HG02571 (cell line): ENCODE measurements around the gene ZFP36L1.
A peak's percentile ranks its signal among the peaks of the same experiment; 100 is the strongest.

Source experiments
- ATAC-seq: cut with Tn5 transposase; IDR thresholded peaks from one replicate; pipeline ENCODE4 v1.9.1; 2021; ENCODE audit warnings: mild to moderate bottlenecking, moderate library complexity; ENCODE audit not compliant: unreplicated experiment

Gene ZFP36L1

GRCh38 chr14:68796418-68797101 is 3.7 kb upstream of the ZFP36L1 start:
- ATAC-seq, result no peak

- ATAC-seq, result peak; percentile 35
Measured at GRCh38 chr14:68795597-68796417, 2.9 kb upstream of the ZFP36L1 start.

DNA sequence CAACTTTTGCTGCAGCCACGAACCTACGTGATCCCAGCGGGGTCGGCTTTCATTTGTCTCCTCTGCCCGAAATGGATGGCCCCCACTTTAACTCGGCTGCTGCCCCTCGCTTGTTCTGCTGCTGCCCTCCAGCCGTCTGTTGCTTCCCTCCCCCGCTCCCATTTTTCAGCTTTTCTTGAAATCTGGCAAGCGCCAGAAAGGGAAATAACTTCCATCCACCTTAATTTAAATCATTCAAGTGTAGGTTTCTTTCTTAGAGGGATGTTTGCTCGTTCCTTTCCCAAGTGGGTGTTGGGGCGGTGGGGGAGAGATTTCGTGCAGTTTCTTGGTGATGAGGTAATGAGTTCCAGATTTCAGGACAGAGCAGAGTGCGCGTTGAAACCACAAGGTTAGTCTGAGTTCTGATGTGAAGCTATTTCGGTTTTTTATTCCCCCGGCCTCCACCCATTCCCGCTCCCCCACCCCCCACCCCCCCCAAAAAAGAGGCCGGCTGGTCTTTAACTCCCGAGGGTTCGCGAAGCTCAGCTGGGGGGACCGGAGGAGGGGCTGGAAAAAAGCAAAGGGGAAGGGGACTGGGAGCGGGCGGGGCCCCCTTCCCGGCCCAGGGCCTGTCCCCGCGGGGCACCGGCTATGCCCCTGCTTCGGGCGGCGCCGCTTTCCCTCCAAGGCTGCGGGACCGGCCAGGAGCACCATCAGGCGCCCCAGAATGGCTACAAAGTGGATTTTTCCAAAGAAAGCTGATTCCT is 2.2 kb upstream of the ZFP36L1 start:
- ATAC-seq, result no peak

- no peak for ATAC-seq
Measured at GRCh38 chr14:68794130-68794850, 1.4 kb upstream of the ZFP36L1 start.

GRCh38 chr14:68793734-68794129 is 865 bp upstream of the ZFP36L1 start:
- ATAC-seq, result no peak

DNA sequence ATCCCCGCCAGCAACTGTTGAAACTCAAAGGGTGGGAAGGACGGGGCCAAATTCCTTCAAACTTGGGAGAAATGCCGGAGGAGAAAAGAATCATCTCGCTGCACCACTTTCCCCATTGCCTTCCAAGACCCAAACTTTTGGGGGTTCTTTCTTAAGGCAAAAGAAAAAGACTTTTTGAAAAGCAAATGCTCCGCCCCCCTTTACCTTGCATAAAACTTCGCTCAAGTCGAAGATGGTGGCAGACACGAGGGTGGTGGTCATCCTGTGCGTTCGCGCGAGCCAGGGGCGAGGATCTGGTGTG is 239 bp downstream of the ZFP36L1 start:
- no peak for ATAC-seq

GRCh38 chr14:68791902-68792677 is 777 bp downstream of the ZFP36L1 start:
- ATAC-seq, result no peak

DNA sequence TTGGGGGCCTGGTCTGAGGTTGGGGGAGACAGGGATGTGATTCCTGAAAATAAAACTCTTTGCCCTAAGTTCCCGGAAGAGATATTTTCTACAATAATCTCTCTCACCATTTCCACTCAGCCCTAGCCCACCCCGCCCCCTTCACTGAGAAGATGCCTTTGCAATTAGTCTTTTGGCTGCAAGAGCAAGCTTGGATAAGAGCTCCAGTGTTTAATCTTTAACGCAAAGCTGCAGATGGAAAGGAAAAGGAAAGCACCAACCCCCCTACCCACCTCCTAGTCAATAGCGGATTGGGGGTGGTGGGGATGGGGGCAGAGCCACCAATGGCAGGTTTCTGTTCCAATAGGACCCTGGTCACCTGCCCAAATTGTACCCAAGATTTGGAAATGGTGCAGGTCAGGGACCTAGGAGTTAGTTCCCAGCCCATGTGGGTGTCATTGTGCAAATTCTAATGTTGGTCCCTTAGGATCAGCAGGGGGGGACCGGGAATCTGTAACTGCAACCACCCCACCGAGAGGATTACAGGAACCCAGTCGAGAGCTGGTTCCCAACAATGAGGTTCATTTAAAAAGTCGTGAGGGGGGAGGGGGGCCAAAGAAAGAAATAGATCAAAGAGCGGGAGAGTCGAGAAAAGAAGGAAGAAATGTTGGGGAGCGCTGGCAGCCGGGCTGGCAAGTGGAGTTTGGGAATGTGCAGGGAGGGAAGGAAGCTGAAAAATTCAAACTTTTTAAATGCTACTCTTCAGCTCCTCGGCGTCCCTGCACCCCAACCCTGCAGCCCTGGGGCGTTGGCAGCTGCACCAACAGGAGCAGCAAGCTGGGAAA is 1.6 kb downstream of the ZFP36L1 start:
- no peak for ATAC-seq

- no peak for ATAC-seq
Measured at GRCh38 chr14:68790644-68791077, 2.2 kb downstream of the ZFP36L1 start.

- ATAC-seq, result no peak
Measured at GRCh38 chr14:68789821-68790643, 2.8 kb downstream of the ZFP36L1 start.

- no peak for ATAC-seq
Measured at GRCh38 chr14:68788996-68789820, 3.7 kb downstream of the ZFP36L1 start.

- no peak for ATAC-seq
Measured at GRCh38 chr14:68788275-68788995, 4.4 kb downstream of the ZFP36L1 start.

DNA sequence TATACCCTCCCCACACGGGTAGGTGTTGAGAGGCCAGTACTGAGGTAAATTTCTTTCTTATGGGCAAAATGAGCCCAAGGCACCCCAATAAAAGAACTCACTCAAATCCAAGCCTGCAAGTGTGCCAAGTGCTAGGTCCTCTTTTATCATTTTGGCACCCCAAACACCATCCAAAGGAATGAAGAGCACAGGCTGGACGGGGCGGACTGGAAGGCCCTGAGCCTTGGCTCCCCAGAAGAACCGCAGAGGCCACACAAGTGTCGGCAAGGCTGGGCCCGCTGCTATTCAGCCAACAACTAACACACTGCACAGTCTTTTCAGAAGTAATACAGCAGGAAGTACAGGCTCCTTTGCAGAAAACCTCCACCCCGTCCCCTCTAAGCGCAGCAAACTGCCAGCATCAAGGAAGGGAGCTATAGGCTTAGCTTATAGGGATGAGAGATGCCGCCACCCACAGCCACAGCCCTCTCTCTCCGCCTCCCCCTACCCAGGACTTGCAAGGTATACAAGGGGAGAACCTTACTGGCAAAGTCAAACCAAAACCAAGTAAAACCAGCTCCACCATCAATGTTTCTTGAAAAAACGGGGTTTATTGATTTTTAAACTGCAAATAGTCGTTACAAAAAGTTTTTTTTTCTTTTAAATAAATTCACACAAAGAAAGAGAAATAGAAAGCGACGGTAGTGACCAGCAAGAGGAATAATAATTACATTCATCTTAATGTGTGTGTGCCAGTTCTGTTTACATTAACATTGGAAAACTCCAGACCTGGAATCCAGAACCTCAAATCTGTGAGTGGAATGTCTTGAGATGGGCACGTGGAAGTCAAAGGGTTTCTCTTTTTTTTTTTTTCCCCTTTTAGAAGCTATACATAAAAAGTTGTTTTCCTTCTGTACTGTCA is 5.5 kb downstream of the ZFP36L1 start:
- ATAC-seq, result no peak

DNA sequence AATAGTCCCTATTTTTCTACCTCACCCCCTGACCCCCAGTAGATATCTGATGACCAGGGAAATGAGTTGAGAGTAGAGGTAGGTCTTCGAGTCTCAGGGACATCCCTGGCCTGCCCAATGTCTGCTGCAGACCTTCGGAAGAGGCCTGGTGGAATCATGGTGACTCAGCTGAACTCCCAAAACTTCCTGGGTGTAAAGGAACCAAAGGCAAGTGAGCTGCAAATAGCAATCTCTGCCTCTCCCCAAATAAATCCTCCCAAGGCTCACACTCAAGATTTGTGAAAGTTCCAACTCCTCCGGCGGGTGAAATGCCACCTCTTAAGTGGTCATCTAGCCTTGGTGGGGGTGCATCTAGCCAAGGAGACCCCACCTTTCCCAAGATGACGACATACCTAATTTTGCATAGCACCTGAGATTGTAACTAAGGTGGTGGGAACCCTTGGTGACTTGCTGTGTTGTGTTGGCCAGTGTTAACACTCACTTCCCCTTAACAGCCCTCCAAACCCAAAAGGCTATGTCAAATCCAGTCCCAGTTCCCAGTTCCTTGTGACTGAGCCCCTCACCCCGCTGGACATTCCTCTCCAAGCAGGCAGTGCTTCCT is 6.3 kb downstream of the ZFP36L1 start:
- no peak for ATAC-seq

- ATAC-seq, result no peak
Measured at GRCh38 chr14:68785534-68786490, 7.1 kb downstream of the ZFP36L1 start.
